ENCODE measurements around the gene CRACR2A. TPM values are rescaled to one million over a fixed set of nuclear protein-coding genes. Genes with fewer than 3 reads are reported as not detected.

CRACR2A gene
- polyA plus RNA-seq, 2 of the 4 experiments (the other 2 are of a cell fraction) = 1.1 to 3.8 TPM

- Histone ChIP-seq H3K4me1 (no peaks in the 10 kb centered on the region), H3K4me3 (no peak overlapping the region), H3K27ac (no peak overlapping the region), H3K9me3 (0 out of 3 replicates have a peak, but pooled peaks cover 2% of the 10 kb centered on the region), H3K4me2 (no peak overlapping the region)
- no peak for TF ChIP-seq ZC3H11A (IDR thresholded peaks at IDR 0.05)
- TF ChIP-seq ZSCAN20 (CRISPR knock-in tag; IDR thresholded peaks at IDR 0.05) = no peak
- DNase-seq (ENCODE audit: low read depth in 1 of 2, low spot score in 1 of 2) = no peak
- no peak for FAIRE-seq
- CTCF ChIA-PET = interaction anchor here (1.0 to 2.2 kb wide), 3 partner anchors 9 to 14 kb away, joined by 3 to 6 read pairs (median 4); no protein-coding TSS in a partner anchor
- ATAC-seq = no peak
- WGBS (ENCODE audit: missing lambda C conversion rate) = 37% methylated on average over 4 of the region's 4 CpGs
- POLR2A ChIA-PET = no interaction called here
Observed at GRCh38 chr12:3720772-3721171, 32.1 kb downstream of the CRACR2A start.

- FAIRE-seq = no peak
- ChIA-PET POLR2A (no interaction called here), CTCF (no interaction called here)
- Histone ChIP-seq H3K9me3 (0 out of 3 replicates have a peak, but pooled peaks cover 2% of the 10 kb centered on the region), H3K4me3 (no peak overlapping the region), H3K4me2 (no peak overlapping the region), H3K27ac (no peak overlapping the region), H3K4me1 (no peaks in the 10 kb centered on the region)
- no peak for DNase-seq (ENCODE audit: low read depth in 1 of 2, low spot score in 1 of 2)
- ATAC-seq = no peak
- TF ChIP-seq KDM5A (IDR thresholded peaks at IDR 0.05) = no peak
- TF ChIP-seq BHLHE40 (IDR thresholded peaks at IDR 0.05; ENCODE audit: low read depth, low read length) = no peak
- TF ChIP-seq ZNF302 (CRISPR knock-in tag; IDR thresholded peaks at IDR 0.05) = no peak
- 24% methylated on average over 4 of the region's 4 CpGs for WGBS (ENCODE audit: missing lambda C conversion rate)
Observed at GRCh38 chr12:3718100-3718499, 34.8 kb downstream of the CRACR2A start.

- CTCF ChIA-PET = no interaction called here
- FAIRE-seq (no peak), DNase-seq (ENCODE audit: low read depth in 1 of 2, low spot score in 1 of 2) (no peak), ATAC-seq (no peak)
- WGBS (ENCODE audit: missing lambda C conversion rate) = 71% methylated on average over 9 of the region's 9 CpGs
- TF ChIP-seq FOSL2 (IDR thresholded peaks at IDR 0.05) = no peak
- TF ChIP-seq FOSL2 (CRISPR knock-in tag; IDR thresholded peaks at IDR 0.05) = no peak
- no peak for TF ChIP-seq SREBF2 (IDR thresholded peaks at IDR 0.05)
- no peak for TF ChIP-seq ZFP36 (IDR thresholded peaks at IDR 0.05; ENCODE audit: borderline replicate concordance, partially characterized antibody)
- TF ChIP-seq FOXS1 (CRISPR knock-in tag; IDR thresholded peaks at IDR 0.05) = no peak
- no peak for TF ChIP-seq CEBPB (IDR thresholded peaks at IDR 0.05)
- TF ChIP-seq, protein P1, sequence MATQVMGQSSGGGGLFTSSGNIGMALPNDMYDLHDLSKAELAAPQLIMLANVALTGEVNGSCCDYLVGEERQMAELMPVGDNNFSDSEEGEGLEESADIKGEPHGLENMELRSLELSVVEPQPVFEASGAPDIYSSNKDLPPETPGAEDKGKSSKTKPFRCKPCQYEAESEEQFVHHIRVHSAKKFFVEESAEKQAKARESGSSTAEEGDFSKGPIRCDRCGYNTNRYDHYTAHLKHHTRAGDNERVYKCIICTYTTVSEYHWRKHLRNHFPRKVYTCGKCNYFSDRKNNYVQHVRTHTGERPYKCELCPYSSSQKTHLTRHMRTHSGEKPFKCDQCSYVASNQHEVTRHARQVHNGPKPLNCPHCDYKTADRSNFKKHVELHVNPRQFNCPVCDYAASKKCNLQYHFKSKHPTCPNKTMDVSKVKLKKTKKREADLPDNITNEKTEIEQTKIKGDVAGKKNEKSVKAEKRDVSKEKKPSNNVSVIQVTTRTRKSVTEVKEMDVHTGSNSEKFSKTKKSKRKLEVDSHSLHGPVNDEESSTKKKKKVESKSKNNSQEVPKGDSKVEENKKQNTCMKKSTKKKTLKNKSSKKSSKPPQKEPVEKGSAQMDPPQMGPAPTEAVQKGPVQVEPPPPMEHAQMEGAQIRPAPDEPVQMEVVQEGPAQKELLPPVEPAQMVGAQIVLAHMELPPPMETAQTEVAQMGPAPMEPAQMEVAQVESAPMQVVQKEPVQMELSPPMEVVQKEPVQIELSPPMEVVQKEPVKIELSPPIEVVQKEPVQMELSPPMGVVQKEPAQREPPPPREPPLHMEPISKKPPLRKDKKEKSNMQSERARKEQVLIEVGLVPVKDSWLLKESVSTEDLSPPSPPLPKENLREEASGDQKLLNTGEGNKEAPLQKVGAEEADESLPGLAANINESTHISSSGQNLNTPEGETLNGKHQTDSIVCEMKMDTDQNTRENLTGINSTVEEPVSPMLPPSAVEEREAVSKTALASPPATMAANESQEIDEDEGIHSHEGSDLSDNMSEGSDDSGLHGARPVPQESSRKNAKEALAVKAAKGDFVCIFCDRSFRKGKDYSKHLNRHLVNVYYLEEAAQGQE (IDR thresholded peaks at IDR 0.05) = no peak
- no peak for TF ChIP-seq PHF8 (IDR thresholded peaks at IDR 0.05; ENCODE audit: borderline replicate concordance, low read depth)
- TF ChIP-seq MAFK (IDR thresholded peaks at IDR 0.05; ENCODE audit: partially characterized antibody) = no peak
- TF ChIP-seq HOXA7 (CRISPR knock-in tag; IDR thresholded peaks at IDR 0.05) = no peak
- TF ChIP-seq MAZ (IDR thresholded peaks at IDR 0.05; ENCODE audit: borderline replicate concordance, low read depth, low read length) = no peak
- no peak for TF ChIP-seq FOSB (CRISPR knock-in tag; IDR thresholded peaks at IDR 0.05)
- no peak for TF ChIP-seq HDAC2 (IDR thresholded peaks at IDR 0.05)
- TF ChIP-seq MYC (IDR thresholded peaks at IDR 0.05; ENCODE audit: borderline replicate concordance, low read length) = no peak
- TF ChIP-seq HMGXB4 (CRISPR knock-in tag; IDR thresholded peaks at IDR 0.05; ENCODE audit: borderline replicate concordance) = no peak
- TF ChIP-seq KDM5A (IDR thresholded peaks at IDR 0.05) = no peak
- no peak for TF ChIP-seq JUNB (IDR thresholded peaks at IDR 0.05)
- TF ChIP-seq RFX5 (IDR thresholded peaks at IDR 0.05) = no peak
- no peak for TF ChIP-seq POLR2A (IDR thresholded peaks at IDR 0.05; ENCODE audit: low read length)
- no peak for TF ChIP-seq NPAS2 (CRISPR knock-in tag; IDR thresholded peaks at IDR 0.05; ENCODE audit: borderline replicate concordance)
- TF ChIP-seq POLR2AphosphoS2 (conservative IDR thresholded peaks at IDR 0.05; ENCODE audit: low read length) = no peak
- no peaks in the 10 kb centered on the region for H3K4me1 ChIP-seq
- no peak overlapping the region for H3K4me3 ChIP-seq
- H3K4me2 ChIP-seq = no peak overlapping the region
- H3K9me3 ChIP-seq = no peaks in the 10 kb centered on the region
- POLR2A ChIA-PET = no interaction called here
- no peak overlapping the region for H3K27ac ChIP-seq
Observed at GRCh38 chr12:3717283-3717898, 35.5 kb downstream of the CRACR2A start.

Data from A549 (cell line).